T-helper 22 cell (primary cell): Measurements from ENCODE around the gene SSC5D.
A peak's percentile ranks its signal among the peaks of the same experiment; 100 is the strongest.
"Not testable (repeated sequence)": the region's sequence is repeated elsewhere in the genome, so short reads cannot be mapped to it uniquely, and the experiment has no call there.

ENCODE experiments used
- DNase-seq: peaks from one replicate; pipeline ENCODE4 v3.0.0-alpha.2; 2020; ENCODE audit warnings: low read depth

SSC5D gene

GRCh38 chr19:55503502-55504251, 15.4 kb downstream of the SSC5D start:
- peak; percentile 80 for DNase-seq

GRCh38 chr19:55504252-55504603, 16.0 kb downstream of the SSC5D start:
- DNase-seq: no peak

- DNase-seq: no peak
Measured at GRCh38 chr19:55504981-55505380, 16.7 kb downstream of the SSC5D start.

- no peak for DNase-seq
Measured at GRCh38 chr19:55508120-55508519, 19.9 kb downstream of the SSC5D start.

- peak; percentile 75 for DNase-seq
Measured at GRCh38 chr19:55516878-55517620, 28.8 kb downstream of the SSC5D start.

GRCh38 chr19:55519451-55520311, 31.4 kb downstream of the SSC5D start:
- no peak for DNase-seq

GRCh38 chr19:55520691-55521292, 32.6 kb downstream of the SSC5D start:
- DNase-seq: no peak

GRCh38 chr19:55525289-55526101, 37.3 kb downstream of the SSC5D start:
- no peak for DNase-seq

GRCh38 chr19:55526216-55527196, 38.3 kb downstream of the SSC5D start:
- no peak for DNase-seq

GRCh38 chr19:55527197-55528029, 39.2 kb downstream of the SSC5D start:
- DNase-seq: no peak

- DNase-seq: no peak
Measured at GRCh38 chr19:55528030-55528803, 40.0 kb downstream of the SSC5D start.

GRCh38 chr19:55529636-55530234, 41.5 kb downstream of the SSC5D start:
- DNase-seq: no peak

GRCh38 chr19:55530996-55531395, 42.8 kb downstream of the SSC5D start:
- no peak for DNase-seq

- not testable (repeated sequence) for DNase-seq
Measured at GRCh38 chr19:55534280-55534679, 46.0 kb downstream of the SSC5D start.

- DNase-seq: no peak
Measured at GRCh38 chr19:55535173-55535964, 47.1 kb downstream of the SSC5D start.

GRCh38 chr19:55535965-55536350, 47.7 kb downstream of the SSC5D start:
- DNase-seq: no peak

- no peak for DNase-seq
Measured at GRCh38 chr19:55536366-55536765, 48.1 kb downstream of the SSC5D start.
